Measurements from ENCODE around the gene SAP30. TPM values are rescaled to one million over a fixed set of nuclear protein-coding genes. Genes with fewer than 3 reads are reported as not detected.

SAP30 gene
- total RNA-seq, 1 donor from 2014 or later = 29.3 TPM

DNA sequence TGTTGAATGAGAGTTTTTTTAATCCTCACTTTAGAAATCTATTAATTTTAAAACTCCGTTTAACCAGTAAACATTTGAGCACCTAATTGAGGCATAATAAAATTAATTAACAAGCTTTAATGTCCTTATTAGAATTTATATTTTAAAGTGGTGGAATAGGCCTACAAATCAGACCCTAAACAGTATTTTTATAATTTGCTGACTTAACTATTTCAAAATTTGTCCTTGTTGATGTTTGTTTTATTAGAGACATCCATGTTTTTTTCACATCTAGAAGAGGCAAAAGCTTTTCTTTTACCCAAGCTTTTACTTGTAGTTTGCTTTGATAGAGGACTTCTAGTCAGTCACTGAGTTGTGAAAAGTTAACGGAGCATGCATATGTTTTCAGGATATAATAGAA lies 3.8 kb downstream of the SAP30 start:
- intact Hi-C loops (cut with micrococcal nuclease) = loop anchor here (5.0 kb wide), 1 partner anchor 908 kb away; the partner anchor contains the start of genes CEP44 and FBXO8
- H3K27ac Mint-ChIP-seq = no peak overlapping the region
- no peaks in the 10 kb centered on the region for H3K9me3 Mint-ChIP-seq
- DNase-seq (ENCODE audit: low spot score) = no peak
- no peaks in the 10 kb centered on the region for H3K27me3 Mint-ChIP-seq (ENCODE audit: insufficient read depth)
- H3K4me1 Mint-ChIP-seq (ENCODE audit: low read depth) = peaks cover 34% of the 10 kb centered on the region
- no peak overlapping the region for H3K4me3 Mint-ChIP-seq
- H3K36me3 Mint-ChIP-seq (ENCODE audit: low read depth) = peaks cover 15% of the 10 kb centered on the region

DNA sequence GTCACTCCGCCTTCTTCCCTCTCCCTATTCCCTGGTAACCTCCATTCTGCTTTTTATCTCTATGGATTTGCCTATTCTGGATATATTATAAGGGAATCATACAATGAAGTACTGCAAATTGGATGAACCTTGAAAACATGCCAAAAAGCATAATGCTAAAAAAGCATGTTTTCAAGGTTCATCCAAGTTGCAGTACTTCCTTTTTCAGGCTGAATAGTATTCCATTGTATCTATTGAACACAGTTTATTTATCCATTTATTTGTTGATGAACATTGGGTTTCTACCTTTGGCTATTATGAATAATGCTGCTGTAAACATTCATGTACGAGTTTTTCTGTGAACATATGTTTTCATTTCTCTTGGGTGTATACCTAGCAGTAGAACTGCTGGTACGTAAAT lies 9.2 kb downstream of the SAP30 start:
- H3K27ac Mint-ChIP-seq = no peak overlapping the region
- intact Hi-C loops (cut with micrococcal nuclease) = no loop called here

DNA sequence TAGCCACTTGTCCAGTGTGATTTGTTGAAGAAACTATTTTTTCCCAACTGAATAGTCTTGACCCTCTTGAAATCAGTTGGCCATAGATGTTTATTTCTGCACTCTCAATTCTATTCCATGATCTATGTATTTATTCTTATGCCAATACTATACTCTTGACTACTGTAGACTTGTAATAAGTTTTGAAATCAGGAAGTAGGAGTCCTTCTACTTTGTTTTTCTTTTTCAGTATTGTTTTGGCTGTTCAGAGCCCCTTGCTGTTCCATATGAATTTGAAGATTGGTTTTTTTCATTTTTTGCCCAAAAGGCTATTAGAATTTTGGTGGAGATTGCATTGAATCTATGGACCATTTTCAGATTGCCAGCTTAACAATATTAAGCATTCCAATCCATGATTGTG lies 10.2 kb downstream of the SAP30 start:
- DNase-seq (ENCODE audit: low spot score) = no peak
- intact Hi-C loops (cut with micrococcal nuclease) = no loop called here
- peaks cover 2% of the 10 kb centered on the region for H3K4me1 Mint-ChIP-seq (ENCODE audit: low read depth)
- H3K9me3 Mint-ChIP-seq = no peaks in the 10 kb centered on the region
- peaks cover 2% of the 10 kb centered on the region for H3K27me3 Mint-ChIP-seq (ENCODE audit: insufficient read depth)
- peaks cover 8% of the 10 kb centered on the region for H3K36me3 Mint-ChIP-seq (ENCODE audit: low read depth)
- H3K4me3 Mint-ChIP-seq = no peak overlapping the region
- H3K27ac Mint-ChIP-seq = no peak overlapping the region

More for the DNA sequence above, 9.2 kb downstream of the SAP30 start:
- H3K4me3 Mint-ChIP-seq = no peak overlapping the region
- peaks cover 11% of the 10 kb centered on the region for H3K36me3 Mint-ChIP-seq (ENCODE audit: low read depth)
- peaks cover 5% of the 10 kb centered on the region for H3K4me1 Mint-ChIP-seq (ENCODE audit: low read depth)
- no peak for DNase-seq (ENCODE audit: low spot score)
- no peaks in the 10 kb centered on the region for H3K9me3 Mint-ChIP-seq
- peaks cover 2% of the 10 kb centered on the region for H3K27me3 Mint-ChIP-seq (ENCODE audit: insufficient read depth)

DNA sequence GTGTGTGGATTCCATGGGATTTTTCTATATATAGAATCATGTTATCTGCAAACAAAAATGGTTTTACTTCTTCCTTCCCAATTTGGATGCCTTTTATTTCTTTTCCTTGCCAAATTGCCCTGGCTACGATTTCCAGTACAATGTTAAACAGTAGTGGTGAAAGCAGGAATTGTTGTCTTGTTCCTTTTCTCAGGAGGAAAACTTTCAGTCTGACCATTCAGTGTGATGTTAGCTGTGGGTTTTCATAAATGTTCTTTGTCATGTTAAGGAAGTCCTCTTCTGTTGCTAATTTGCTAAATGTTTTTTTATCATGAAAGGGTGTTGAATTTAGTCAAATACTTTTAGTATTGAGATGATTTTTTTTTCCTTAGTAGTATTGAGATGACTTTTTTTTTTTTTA lies 10.9 kb downstream of the SAP30 start:
- H3K27me3 Mint-ChIP-seq (ENCODE audit: insufficient read depth) = peaks cover 2% of the 10 kb centered on the region
- DNase-seq (ENCODE audit: low spot score) = no peak
- H3K36me3 Mint-ChIP-seq (ENCODE audit: low read depth) = peaks cover 6% of the 10 kb centered on the region
- no peak overlapping the region for H3K27ac Mint-ChIP-seq
- intact Hi-C loops (cut with micrococcal nuclease) = no loop called here
- no peaks in the 10 kb centered on the region for H3K9me3 Mint-ChIP-seq
- no peaks in the 10 kb centered on the region for H3K4me1 Mint-ChIP-seq (ENCODE audit: low read depth)
- H3K4me3 Mint-ChIP-seq = no peak overlapping the region

DNA sequence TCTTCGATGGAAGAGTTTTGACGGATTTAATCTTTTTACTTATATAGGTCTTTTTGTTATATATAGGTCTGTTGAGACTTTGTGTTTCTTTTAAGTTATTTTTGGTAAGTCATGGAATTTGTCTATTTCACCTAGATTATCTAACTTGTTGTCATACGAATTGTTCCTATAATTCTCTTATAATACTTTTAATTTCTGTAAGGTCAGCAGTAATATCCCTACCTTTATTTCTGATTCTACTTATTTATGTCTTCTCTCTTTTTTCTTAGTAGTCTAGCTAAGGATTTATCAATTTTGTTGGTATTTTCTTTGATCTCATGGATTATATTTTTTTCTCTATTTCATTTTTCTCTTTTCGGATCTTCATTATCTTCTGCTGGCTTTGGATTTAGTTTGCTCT lies 11.6 kb downstream of the SAP30 start:
- intact Hi-C loops (cut with micrococcal nuclease) = no loop called here
- Mint-ChIP-seq H3K27me3 (ENCODE audit: insufficient read depth) (peaks cover 2% of the 10 kb centered on the region), H3K36me3 (ENCODE audit: low read depth) (peaks cover 6% of the 10 kb centered on the region), H3K27ac (no peak overlapping the region), H3K4me3 (no peak overlapping the region), H3K4me1 (ENCODE audit: low read depth) (no peaks in the 10 kb centered on the region), H3K9me3 (no peaks in the 10 kb centered on the region)
- no peak for DNase-seq (ENCODE audit: low spot score)

DNA sequence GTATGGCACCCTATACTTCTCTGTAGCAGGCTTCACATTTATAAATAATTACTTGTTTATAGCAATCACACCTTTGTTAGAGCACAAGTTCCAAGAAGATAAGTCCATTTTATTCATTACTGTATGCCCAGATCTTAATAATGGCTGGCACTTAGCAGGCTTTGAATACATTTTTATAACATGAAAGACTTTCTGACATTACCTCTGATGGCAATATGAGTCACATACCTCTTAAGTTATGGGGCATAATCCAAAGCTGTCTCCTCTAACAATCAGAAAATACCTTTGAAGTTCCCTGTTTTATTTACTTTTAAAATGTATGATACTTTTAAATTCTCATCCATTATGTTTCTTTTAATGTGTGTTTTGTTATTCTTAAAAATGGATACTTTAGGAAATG lies 16.0 kb downstream of the SAP30 start:
- Mint-ChIP-seq H3K27ac (no peak overlapping the region), H3K4me3 (no peak overlapping the region), H3K27me3 (ENCODE audit: insufficient read depth) (peaks cover 2% of the 10 kb centered on the region), H3K36me3 (ENCODE audit: low read depth) (peaks cover 4% of the 10 kb centered on the region), H3K4me1 (ENCODE audit: low read depth) (no peaks in the 10 kb centered on the region), H3K9me3 (no peaks in the 10 kb centered on the region)
- DNase-seq (ENCODE audit: low spot score) = no peak
- intact Hi-C loops (cut with micrococcal nuclease) = no loop called here

DNA sequence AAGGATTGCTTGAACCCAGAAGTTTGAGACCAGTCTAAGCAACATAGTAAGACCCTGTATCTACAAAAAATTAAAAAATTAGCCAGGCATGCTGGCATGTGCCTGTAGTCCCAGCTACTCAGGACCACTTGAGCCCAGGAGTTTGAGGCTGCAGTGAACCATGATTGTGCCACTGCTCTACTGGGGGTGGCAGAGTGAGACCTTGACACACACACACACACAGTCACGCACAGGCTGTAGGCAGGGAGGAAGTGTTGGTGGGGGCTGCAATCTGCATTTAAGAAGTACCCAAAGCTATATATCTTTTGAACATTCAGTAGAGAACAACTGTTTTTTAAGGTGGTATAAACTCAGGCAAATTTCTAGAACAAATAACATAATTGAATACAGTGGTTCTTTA lies 20.9 kb downstream of the SAP30 start:
- Mint-ChIP-seq H3K4me1 (ENCODE audit: low read depth) (no peaks in the 10 kb centered on the region), H3K9me3 (no peaks in the 10 kb centered on the region), H3K27ac (no peak overlapping the region), H3K4me3 (no peak overlapping the region), H3K36me3 (ENCODE audit: low read depth) (peaks cover 10% of the 10 kb centered on the region), H3K27me3 (ENCODE audit: insufficient read depth) (no peaks in the 10 kb centered on the region)
- no peak for DNase-seq (ENCODE audit: low spot score)
- intact Hi-C loops (cut with micrococcal nuclease) = no loop called here

DNA sequence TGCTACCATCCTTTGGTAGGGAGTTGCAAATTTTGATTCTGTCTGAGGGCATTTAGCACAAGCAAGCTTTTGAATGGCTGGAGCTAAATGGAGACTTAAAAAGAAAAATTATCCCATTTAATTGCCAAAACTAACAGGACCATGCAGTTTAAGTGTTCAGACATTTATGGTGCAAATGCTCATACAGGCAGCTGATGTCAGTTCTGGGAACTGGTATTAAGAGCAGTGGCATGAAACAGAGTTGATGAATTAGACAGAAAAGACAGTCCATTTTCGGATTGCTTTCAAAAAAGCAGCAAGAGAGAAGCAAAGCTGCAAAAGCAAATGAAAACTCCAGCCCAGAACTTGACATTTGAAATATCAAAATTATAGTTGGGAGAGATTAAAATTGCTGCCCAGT lies 26.9 kb downstream of the SAP30 start:
- H3K27ac Mint-ChIP-seq = no peak overlapping the region
- H3K9me3 Mint-ChIP-seq = no peaks in the 10 kb centered on the region
- DNase-seq (ENCODE audit: low spot score) = no peak
- peaks cover 10% of the 10 kb centered on the region for H3K36me3 Mint-ChIP-seq (ENCODE audit: low read depth)
- H3K27me3 Mint-ChIP-seq (ENCODE audit: insufficient read depth) = peaks cover 4% of the 10 kb centered on the region
- H3K4me1 Mint-ChIP-seq (ENCODE audit: low read depth) = no peaks in the 10 kb centered on the region
- no peak overlapping the region for H3K4me3 Mint-ChIP-seq
- intact Hi-C loops (cut with micrococcal nuclease) = no loop called here

DNA sequence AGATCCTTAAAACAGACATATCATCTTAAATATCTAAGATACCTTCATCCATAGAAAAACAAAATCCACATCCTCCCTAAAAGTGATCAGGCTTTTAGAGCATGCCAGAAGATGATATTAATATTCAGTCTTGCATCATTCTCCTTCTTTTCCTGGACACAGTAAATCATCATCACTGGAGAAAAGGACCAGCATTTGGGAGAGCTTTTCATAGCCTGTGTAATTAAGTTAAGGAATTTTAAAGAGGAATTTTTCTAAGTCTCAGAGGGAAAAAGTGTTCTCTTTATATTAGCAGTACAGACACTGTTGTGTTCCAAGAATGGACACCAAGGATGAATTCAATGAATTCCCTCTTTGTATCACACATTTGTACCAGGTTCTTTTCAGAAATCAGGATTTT lies 27.5 kb downstream of the SAP30 start:
- Mint-ChIP-seq H3K36me3 (ENCODE audit: low read depth) (peaks cover 10% of the 10 kb centered on the region), H3K4me3 (no peak overlapping the region), H3K4me1 (ENCODE audit: low read depth) (no peaks in the 10 kb centered on the region), H3K27ac (no peak overlapping the region), H3K27me3 (ENCODE audit: insufficient read depth) (peaks cover 4% of the 10 kb centered on the region), H3K9me3 (no peaks in the 10 kb centered on the region)
- intact Hi-C loops (cut with micrococcal nuclease) = no loop called here
- no peak for DNase-seq (ENCODE audit: low spot score)

DNA sequence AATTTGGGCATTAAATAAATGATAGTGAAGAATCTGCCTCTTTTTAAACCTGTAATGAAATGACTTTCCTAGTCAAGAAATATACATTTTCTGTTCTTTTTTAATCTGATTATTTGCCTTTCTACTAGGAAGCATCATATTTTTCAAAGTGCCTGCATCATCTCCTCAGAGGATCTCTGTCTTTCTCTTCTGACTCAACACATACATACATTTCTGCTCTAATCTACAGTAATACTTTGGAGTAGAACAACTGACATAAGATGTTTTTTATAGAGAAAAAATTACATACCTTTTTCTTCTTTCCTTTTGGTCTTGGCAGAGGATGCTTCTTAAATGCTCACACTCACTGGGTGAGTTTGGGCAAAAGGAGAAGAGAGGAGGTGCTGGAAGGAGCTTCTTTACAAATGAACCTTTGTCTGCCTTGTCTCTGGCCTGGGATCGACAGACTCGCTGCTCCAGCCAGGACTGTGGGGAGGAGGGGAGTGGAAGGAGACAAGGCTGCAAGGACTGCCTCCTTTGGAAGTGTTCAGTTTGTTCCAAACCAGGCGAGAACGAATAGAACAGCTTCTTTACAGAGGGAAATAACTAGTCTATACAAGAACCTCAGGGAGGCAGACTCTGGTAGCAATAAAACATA lies 28.1 kb downstream of the SAP30 start, which contains the start of gene SCRG1:
Gene SCRG1 (minus strand): TSS at position 338 of the 637 bp plus-strand sequence. CDS start 7,702 bp downstream, outside the sequence.
- no peaks in the 10 kb centered on the region for H3K9me3 Mint-ChIP-seq
- no peak for DNase-seq (ENCODE audit: low spot score)
- no peak within 1 kb of the TSS for H3K27ac Mint-ChIP-seq
- no peak within 1 kb of the TSS for H3K4me3 Mint-ChIP-seq
- H3K4me1 Mint-ChIP-seq (ENCODE audit: low read depth) = no peaks in the 10 kb centered on the region
- H3K36me3 Mint-ChIP-seq (ENCODE audit: low read depth) = peaks cover 11% of the 10 kb centered on the region
- intact Hi-C loops (cut with micrococcal nuclease) = no loop called here
- peaks cover 4% of the 10 kb centered on the region for H3K27me3 Mint-ChIP-seq (ENCODE audit: insufficient read depth)

DNA sequence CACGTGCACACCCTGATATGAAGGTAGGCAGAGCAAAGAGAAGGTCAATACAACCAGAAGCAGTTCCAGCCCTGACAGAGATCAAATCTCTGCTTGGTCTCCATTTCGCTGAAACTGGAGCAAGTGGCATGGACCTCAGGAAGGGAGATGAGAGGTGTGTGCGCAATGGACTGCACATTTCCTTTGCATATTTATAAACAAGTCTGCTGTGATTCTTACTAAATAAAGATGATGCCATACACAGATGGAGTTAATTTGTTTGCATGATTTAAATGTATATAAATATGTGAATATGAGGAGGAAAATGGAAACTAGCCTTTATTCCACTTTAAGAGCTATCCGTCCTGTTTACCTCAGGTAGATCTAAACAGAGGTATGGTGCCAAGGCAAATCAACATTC lies 30.3 kb downstream of the SAP30 start:
- Mint-ChIP-seq H3K4me1 (ENCODE audit: low read depth) (peaks cover 6% of the 10 kb centered on the region), H3K4me3 (no peak overlapping the region), H3K27ac (no peak overlapping the region), H3K9me3 (no peaks in the 10 kb centered on the region), H3K27me3 (ENCODE audit: insufficient read depth) (peaks cover 4% of the 10 kb centered on the region), H3K36me3 (ENCODE audit: low read depth) (peaks cover 4% of the 10 kb centered on the region)
- DNase-seq (ENCODE audit: low spot score) = no peak
- intact Hi-C loops (cut with micrococcal nuclease) = no loop called here

DNA sequence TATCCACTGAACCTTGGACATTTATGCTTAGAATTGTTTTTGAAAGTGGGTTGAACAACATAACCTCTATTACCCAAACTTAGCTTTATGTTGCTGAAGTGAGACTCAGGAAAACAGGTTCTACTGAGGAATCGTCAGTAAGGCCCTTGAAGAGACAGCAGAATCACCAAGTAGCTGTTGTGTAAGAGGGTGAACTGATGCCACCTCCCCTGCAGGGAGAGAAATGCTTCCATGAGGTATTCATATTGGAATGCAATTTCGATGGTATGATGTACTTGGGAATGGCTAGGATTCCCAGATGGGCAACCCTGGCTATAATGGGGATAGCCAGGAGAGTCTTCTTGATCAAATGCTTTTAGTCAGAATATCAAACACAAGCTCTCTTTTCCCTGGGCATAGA lies 32.3 kb downstream of the SAP30 start:
- H3K4me1 Mint-ChIP-seq (ENCODE audit: low read depth) = peaks cover 11% of the 10 kb centered on the region
- intact Hi-C loops (cut with micrococcal nuclease) = no loop called here
- no peaks in the 10 kb centered on the region for H3K9me3 Mint-ChIP-seq
- peaks cover 2% of the 10 kb centered on the region for H3K27me3 Mint-ChIP-seq (ENCODE audit: insufficient read depth)
- H3K27ac Mint-ChIP-seq = no peak overlapping the region
- H3K36me3 Mint-ChIP-seq (ENCODE audit: low read depth) = peaks cover 2% of the 10 kb centered on the region
- DNase-seq (ENCODE audit: low spot score) = no peak
- no peak overlapping the region for H3K4me3 Mint-ChIP-seq

DNA sequence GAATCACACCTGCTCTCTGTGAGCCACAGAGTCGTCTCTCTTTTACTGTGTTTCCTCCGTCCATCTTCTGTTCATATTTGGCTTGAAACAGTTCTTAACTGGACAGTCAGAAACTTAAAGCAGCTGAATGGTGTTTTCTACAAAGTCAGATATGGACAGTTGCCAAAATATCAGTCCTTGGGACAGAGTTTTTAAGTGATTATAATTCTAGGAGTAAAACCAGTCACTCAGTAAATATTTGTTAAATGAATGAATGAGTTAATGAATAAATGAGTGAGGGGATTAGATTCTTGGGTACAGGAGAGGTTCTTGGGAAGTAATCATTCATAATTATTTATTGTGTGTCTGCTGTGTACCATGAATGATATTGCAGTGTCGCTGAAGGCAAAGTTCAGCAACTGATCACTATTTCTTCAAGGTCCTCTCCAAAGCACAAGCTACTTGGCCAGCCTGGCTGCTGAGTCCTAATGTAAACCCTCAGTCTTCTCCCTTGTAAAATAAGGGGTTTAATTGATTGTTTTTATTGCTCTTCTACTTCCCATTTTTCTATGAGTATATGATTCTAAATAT lies 33.6 kb downstream of the SAP30 start:
- no peak for DNase-seq (ENCODE audit: low spot score)
- no peak overlapping the region for H3K4me3 Mint-ChIP-seq
- H3K27me3 Mint-ChIP-seq (ENCODE audit: insufficient read depth) = no peaks in the 10 kb centered on the region
- intact Hi-C loops (cut with micrococcal nuclease) = no loop called here
- no peak overlapping the region for H3K27ac Mint-ChIP-seq
- H3K4me1 Mint-ChIP-seq (ENCODE audit: low read depth) = peaks cover 11% of the 10 kb centered on the region
- peaks cover 2% of the 10 kb centered on the region for H3K36me3 Mint-ChIP-seq (ENCODE audit: low read depth)
- no peaks in the 10 kb centered on the region for H3K9me3 Mint-ChIP-seq
